Measurements from ENCODE around the gene ZNF236.

The ZNF236 gene

GRCh38 chr18:76866666-76867065 is 44.3 kb downstream of the ZNF236 start:
- DNase-seq: no peak

- DNase-seq: no peak
Measured at GRCh38 chr18:76873311-76873710, 51.0 kb downstream of the ZNF236 start.

GRCh38 chr18:76873713-76874112 is 51.4 kb downstream of the ZNF236 start:
- DNase-seq: no peak

GRCh38 chr18:76874642-76875389 is 52.5 kb downstream of the ZNF236 start:
- DNase-seq: peak; percentile 33

- peak; percentile 76 for DNase-seq
Measured at GRCh38 chr18:76875390-76876325, 53.3 kb downstream of the ZNF236 start.

GRCh38 chr18:76878426-76878825 is 56.1 kb downstream of the ZNF236 start:
- DNase-seq: no peak

- DNase-seq: no peak
Measured at GRCh38 chr18:76880026-76880425, 57.7 kb downstream of the ZNF236 start.

- DNase-seq: no peak
Measured at GRCh38 chr18:76881744-76882143, 59.4 kb downstream of the ZNF236 start.

- no peak for DNase-seq
Measured at GRCh38 chr18:76882146-76882545, 59.8 kb downstream of the ZNF236 start.

GRCh38 chr18:76885001-76885400 is 62.6 kb downstream of the ZNF236 start:
- DNase-seq: no peak

GRCh38 chr18:76886112-76886511 is 63.8 kb downstream of the ZNF236 start:
- no peak for DNase-seq

- DNase-seq: no peak
Measured at GRCh38 chr18:76889091-76889699, 66.8 kb downstream of the ZNF236 start.

- DNase-seq: no peak
Measured at GRCh38 chr18:76892832-76893231, 70.5 kb downstream of the ZNF236 start.

GRCh38 chr18:76894566-76895346 is 72.4 kb downstream of the ZNF236 start:
- DNase-seq: no peak

GRCh38 chr18:76895498-76895897 is 73.1 kb downstream of the ZNF236 start:
- DNase-seq: no peak

- no peak for DNase-seq
Measured at GRCh38 chr18:76896677-76897076, 74.3 kb downstream of the ZNF236 start.

GRCh38 chr18:76897257-76897656 is 74.9 kb downstream of the ZNF236 start:
- no peak for DNase-seq

- no peak for DNase-seq
Measured at GRCh38 chr18:76903386-76903785, 81.0 kb downstream of the ZNF236 start.

GRCh38 chr18:76905821-76906220 is 83.5 kb downstream of the ZNF236 start:
- DNase-seq: no peak

GRCh38 chr18:76908277-76908676 is 85.9 kb downstream of the ZNF236 start:
- DNase-seq: no peak

GRCh38 chr18:76909439-76909838 is 87.1 kb downstream of the ZNF236 start:
- DNase-seq: no peak

- no peak for DNase-seq
Measured at GRCh38 chr18:76911440-76911839, 89.1 kb downstream of the ZNF236 start.

GRCh38 chr18:76913583-76913982 is 91.2 kb downstream of the ZNF236 start:
- DNase-seq: peak; percentile 29
